DLD1 (cell line): ENCODE measurements around the gene CHML.

ENCODE experiments used
- in situ Hi-C: cut with HindIII; loops from 2 replicates; pipeline ENCODE4 v1.10.0; 2017; ENCODE audit warnings: low sequenced_read_pairs

CHML gene

DNA sequence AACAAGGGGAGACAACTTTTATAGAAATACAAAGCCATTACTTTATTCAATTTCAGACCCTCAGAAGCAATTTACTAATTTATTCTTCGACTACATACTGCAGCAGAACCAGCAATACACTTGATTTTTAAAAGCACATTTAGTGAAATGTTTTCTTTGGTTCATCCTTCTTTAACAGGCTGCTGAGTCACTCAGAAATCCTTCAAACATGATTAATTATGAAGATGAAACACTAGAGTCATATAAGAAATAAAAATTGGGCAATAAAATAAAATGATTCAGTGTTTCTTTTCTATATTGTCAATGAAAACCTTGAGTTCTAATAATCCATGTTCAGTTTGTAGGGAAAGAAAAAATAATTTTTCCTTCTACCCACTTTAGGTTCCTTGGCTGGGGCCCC lies 47.0 kb downstream of the CHML start:
- in situ Hi-C loops = no loop called here

GRCh38 chr1:241592273-241592958 lies 47.8 kb downstream of the CHML start:
- in situ Hi-C loops = no loop called here

- in situ Hi-C loops = no loop called here
Measured at GRCh38 chr1:241591736-241592135, 48.4 kb downstream of the CHML start.

GRCh38 chr1:241591317-241591716 lies 48.9 kb downstream of the CHML start:
- in situ Hi-C loops = no loop called here

- in situ Hi-C loops = no loop called here
Measured at GRCh38 chr1:241590719-241591118, 49.5 kb downstream of the CHML start.
